ENCODE results near the gene ALB.

The ALB gene

DNA sequence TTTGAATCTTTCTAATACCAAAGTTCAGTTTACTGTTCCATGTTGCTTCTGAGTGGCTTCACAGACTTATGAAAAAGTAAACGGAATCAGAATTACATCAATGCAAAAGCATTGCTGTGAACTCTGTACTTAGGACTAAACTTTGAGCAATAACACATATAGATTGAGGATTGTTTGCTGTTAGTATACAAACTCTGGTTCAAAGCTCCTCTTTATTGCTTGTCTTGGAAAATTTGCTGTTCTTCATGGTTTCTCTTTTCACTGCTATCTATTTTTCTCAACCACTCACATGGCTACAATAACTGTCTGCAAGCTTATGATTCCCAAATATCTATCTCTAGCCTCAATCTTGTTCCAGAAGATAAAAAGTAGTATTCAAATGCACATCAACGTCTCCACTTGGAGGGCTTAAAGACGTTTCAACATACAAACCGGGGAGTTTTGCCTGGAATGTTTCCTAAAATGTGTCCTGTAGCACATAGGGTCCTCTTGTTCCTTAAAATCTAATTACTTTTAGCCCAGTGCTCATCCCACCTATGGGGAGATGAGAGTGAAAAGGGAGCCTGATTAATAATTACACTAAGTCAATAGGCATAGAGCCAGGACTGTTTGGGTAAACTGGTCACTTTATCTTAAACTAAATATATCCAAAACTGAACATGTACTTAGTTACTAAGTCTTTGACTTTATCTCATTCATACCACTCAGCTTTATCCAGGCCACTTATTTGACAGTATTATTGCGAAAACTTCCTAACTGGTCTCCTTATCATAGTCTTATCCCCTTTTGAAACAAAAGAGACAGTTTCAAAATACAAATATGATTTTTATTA is 28.3 kb downstream of the ALB start:
- no peak for DNase-seq

GRCh38 chr4:73433140-73433539 is 29.1 kb downstream of the ALB start:
- no peak for DNase-seq

GRCh38 chr4:73434311-73434710 is 30.2 kb downstream of the ALB start:
- DNase-seq, result no peak

GRCh38 chr4:73435984-73436383 is 31.9 kb downstream of the ALB start, which contains the start of gene AFP:
AFP (plus strand) TSS chr4:73436221; CDS start chr4:73436263, 42 bp downstream.
- no peak for DNase-seq

DNA sequence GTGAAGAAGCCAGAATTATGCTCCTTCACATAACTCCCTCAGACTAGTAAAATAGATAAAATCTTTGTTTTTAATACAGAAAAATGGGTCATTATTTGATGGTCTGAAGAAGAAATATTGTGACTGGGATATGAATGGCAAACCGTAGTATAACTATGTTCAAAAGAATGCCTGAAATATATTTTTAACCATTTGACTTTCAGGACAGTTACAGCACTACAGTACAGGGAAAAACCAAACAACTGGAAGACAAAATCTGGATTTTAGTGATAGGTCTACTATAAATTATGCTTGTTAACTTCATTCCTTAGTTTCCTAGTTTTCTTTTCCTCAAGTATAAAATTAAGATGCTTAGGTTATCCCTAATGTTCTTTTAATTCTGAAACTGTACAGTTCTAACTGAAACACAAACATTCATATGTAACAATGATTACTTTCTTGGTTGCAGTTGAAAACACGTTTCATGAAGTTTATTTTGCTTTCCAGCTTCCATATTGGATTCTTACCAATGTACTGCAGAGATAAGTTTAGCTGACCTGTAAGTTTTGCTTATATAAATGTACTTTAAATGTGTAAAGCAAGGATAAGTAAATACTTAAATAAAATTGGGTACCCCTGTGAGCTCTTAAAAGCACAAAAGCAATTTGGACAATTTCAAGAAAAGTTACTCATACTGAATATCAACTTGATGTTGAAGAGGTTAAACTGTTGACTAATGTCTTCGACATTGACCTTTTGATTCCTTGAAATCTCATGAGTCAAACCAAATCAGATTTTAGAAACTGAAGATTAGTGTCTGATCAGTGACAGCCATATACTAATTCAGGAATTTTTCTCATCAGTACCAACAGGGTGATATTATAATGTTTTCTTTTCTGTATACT is 32.8 kb downstream of the ALB start:
- no peak for DNase-seq

DNA sequence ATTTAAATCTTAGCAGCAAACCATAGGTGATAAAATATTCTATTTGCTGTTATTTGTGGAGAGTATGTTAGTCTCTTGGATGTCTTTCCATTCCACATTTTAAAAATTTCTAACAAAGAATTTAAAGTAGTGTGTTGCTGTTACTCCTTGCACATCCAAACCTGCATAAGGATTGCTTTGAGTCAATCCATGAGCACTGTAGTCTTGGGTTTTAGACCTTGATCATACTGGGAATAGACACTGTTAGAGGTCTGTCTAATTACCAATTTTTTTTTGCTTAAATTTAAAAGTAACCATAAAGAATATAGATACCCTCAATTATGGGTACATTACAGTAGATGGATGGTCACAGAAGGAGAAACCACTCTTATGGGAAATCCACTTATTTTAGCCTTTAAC is 33.5 kb downstream of the ALB start:
- DNase-seq, result no peak

DNA sequence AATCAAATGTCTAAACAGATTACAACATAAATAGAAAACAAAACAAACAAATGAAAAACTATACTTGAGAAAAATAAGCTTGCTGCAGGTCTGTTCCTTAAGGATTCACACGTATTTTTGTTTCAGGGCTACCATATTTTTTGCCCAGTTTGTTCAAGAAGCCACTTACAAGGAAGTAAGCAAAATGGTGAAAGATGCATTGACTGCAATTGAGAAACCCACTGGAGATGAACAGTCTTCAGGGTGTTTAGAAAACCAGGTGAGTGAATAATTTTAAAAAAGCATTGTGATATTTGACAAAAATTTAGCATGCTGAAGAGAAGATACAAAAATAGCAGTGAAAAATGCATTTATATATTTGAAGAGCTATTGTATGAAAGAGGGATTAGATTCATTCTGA is 34.0 kb downstream of the ALB start:
- no peak for DNase-seq

GRCh38 chr4:73438582-73439215 is 34.6 kb downstream of the ALB start:
- DNase-seq, result no peak

- no peak for DNase-seq
These were observed 35.4 kb downstream of the ALB start for GRCh38 chr4:73439445-73439844.

GRCh38 chr4:73439991-73440390 is 35.9 kb downstream of the ALB start:
- DNase-seq, result no peak

GRCh38 chr4:73440653-73441052 is 36.6 kb downstream of the ALB start:
- DNase-seq, result no peak

DNA sequence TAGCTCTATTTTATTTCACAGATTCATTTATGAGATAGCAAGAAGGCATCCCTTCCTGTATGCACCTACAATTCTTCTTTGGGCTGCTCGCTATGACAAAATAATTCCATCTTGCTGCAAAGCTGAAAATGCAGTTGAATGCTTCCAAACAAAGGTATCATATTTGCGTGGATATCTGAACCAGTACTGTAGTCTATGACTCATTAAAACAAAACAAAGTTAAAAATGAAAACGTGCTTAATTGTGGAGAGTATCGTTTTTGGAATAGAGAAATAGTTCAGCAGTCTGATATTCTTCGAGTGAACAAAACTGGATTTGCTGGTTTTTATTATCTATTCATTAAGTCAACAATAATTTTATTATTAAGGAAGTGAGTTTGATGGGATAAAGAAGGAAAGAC is 38.2 kb downstream of the ALB start:
- no peak for DNase-seq

- no peak for DNase-seq
These were observed 39.1 kb downstream of the ALB start for GRCh38 chr4:73443224-73443623.

- no peak for DNase-seq
These were observed 41.6 kb downstream of the ALB start for GRCh38 chr4:73445383-73446335.

DNA sequence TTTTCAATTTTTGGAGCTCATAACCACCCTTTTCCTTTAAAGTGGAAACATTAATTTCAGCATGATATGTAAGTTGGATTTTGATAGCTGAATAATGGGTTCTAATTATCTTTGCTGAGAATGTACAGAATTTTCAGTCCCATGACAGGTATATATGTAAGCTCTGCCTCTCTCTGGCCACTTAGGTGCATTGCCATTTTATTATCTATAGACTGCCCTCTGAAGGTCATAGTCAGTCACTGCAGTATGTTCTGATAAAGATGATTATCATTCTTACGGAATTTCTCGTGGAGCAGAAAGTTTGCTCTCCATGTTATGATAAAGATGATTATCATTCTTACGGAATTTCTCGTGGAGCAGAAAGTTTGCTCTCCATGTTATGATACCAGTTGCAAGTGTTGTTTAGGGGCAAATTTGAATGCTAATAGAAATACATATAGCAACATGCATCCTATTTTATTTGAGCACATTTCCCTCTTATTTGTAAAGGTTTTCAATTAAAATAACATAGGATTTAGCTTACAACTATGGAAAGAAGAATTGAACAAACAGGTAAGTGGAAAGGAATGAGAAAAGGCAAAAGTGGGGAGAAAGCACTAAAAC is 42.4 kb downstream of the ALB start:
- DNase-seq, result no peak

- DNase-seq, result no peak
These were observed 43.6 kb downstream of the ALB start for GRCh38 chr4:73447671-73448070.

DNA sequence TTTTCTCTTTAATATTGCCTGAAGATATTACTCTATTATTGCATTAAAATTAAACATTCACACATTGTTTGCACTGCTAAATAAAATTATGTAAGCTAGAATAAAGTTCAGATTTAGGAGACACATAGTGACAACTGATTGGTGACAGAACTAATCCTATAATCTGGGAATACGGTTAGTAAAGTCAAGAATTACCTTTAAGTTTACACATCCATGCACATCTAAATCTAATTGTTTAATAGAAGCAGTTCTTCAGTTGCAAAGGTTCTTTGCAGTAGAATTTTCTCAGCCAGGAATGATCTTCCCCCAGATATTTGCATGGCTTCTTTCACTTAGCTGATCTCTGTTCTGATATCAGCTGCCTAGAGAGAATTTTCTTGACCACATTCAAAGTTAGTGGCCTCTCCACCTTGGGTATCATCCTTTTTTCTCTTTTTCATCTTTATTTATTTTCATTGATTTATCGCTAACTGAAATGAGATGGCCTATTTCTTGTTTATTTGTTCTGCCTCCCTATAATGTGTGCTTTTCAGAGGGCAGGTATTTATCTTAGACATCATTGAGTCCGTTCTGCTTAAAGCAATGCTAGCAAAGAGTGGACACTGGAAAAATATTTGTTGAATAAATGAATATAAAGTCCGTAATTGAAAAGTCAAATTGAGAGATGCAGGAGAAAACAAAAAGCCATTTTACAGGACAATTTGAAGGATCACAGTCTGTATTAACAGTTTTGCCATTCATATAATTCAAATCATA is 44.5 kb downstream of the ALB start:
- no peak for DNase-seq

DNA sequence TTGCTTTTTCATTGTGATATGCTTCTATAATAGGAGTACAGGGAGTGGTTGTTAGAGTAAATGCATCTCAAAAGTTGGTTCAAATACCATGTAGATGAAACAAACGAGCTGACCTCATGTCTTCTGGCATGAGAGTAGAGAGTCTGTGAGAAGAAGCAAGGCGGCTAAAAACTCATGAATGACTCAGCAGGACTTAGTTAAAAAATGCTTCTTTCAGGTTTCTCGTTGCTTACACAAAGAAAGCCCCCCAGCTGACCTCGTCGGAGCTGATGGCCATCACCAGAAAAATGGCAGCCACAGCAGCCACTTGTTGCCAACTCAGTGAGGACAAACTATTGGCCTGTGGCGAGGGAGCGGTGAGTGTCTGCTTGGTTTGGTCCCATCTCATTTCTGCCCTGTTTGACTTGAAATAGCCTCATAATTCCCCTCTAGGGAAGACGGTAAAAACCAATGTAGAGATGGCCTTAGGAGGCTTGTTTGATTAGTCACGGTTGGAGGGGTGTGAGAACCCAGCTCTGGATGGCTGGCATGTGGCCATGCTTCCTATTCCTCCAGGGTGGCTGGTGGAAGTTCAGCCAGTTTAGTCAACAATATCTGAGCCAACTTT is 46.4 kb downstream of the ALB start:
- DNase-seq, result no peak

GRCh38 chr4:73451404-73451803 is 47.3 kb downstream of the ALB start:
- DNase-seq, result no peak

GRCh38 chr4:73451981-73452747 is 48.1 kb downstream of the ALB start:
- DNase-seq, result no peak
